HG02798 (cell line): ENCODE results near the gene DKK2.
"Not testable (repeated sequence)": the region's sequence is repeated elsewhere in the genome, so short reads cannot be mapped to it uniquely, and the experiment has no call there.

Source experiments
- ATAC-seq: cut with Tn5 transposase; IDR thresholded peaks from one replicate; pipeline ENCODE4 v1.9.1; 2021; ENCODE audit warnings: mild to moderate bottlenecking; ENCODE audit not compliant: unreplicated experiment, poor library complexity

Gene DKK2

GRCh38 chr4:106929248-106929647 lies 106.9 kb downstream of the DKK2 start:
- no peak for ATAC-seq

DNA sequence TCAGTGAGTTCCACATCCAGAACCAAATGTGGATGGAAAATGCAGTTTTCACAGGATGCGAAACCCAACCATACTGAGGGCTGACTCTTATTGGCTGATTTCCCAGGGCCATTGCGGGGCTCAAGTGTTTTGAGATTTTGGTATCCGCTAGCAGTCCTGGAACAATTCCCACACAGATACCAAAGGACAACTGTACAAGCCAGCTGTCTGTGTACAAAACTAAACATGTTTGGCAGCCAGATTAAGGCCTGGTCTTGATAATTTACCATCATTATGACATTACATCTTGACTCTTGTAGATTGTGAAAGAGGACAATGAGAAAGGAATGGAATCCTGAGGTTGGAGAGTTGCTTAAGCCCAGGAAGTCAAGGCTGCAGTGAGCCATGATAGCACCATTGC lies 121.9 kb downstream of the DKK2 start:
- no peak for ATAC-seq

DNA sequence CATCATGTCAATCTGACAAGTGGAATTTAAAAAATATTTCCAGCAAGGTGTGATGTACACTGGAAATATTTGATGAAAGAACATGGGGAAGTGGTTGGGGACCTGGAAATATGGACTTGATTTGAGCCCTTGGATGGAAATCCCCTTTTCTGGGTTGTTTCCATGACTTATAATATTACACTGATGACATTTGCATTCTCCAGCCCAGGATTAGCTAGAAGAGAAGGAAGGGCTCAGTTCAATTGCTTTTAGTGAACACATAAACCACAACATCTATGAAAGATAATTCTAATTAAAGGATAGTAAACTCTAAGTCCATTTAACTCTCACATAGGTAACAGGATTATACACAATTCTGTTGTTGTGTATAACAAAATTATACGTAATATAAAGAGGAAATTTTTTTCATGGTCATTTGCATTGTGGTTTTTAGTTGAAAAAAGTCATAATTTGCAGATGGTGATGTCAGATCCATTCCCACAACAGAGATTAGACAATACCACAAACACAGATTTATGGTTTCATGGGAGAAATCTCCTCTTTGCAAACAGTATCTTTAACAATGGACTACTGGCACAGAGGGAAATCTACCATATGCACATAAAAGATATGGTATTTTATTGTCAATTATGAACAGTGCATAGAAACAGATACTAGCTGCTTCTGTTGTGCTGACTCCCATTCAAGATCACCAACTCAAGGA lies 126.5 kb downstream of the DKK2 start:
- ATAC-seq = no peak

- ATAC-seq = not testable (repeated sequence)
Observed at GRCh38 chr4:106908049-106908448, 128.1 kb downstream of the DKK2 start.

DNA sequence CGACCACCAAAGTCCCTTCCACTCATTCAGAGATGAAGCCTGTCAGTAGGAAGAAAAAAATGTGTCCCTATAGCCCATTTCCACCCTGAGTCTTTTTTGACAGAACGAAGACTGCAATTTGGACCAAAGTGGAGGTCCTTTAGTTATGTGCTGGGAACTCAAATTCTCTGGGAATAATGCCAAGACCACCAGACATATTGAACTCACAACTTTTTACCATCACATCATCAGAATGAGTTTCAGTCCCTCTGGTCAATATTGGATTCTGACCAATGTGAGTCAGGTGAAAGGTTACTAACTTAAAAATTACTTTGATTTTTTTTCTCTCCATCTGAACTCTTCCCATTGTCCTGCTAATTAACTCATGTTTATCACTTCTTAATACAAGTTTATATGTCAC lies 128.9 kb downstream of the DKK2 start:
- no peak for ATAC-seq

GRCh38 chr4:106906728-106907127 lies 129.4 kb downstream of the DKK2 start:
- no peak for ATAC-seq

GRCh38 chr4:106898621-106899230 lies 137.4 kb downstream of the DKK2 start:
- peak; percentile 81 for ATAC-seq

GRCh38 chr4:106893903-106894302 lies 142.2 kb downstream of the DKK2 start:
- no peak for ATAC-seq

- no peak for ATAC-seq
Observed at GRCh38 chr4:106893395-106893881, 142.7 kb downstream of the DKK2 start.

DNA sequence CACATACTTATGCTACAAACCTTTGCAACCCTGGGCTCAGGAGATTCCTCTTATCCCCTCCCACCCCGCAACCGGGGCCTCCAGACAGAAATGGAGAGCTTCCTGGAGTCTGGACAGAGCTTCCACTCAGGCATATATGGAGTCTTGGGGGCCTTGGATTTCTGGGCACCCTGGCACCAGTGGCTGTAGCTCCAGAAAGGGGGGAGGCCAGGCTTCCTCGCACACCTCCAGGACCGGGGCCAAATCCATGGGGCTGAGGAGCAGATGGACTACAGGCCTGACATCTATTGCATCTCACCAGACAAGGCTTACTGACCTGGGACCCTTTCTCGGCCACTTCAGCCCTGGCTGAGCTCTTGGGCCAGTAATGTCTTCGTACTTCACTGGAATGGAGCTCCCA lies 143.3 kb downstream of the DKK2 start:
- no peak for ATAC-seq

- no peak for ATAC-seq
Observed at GRCh38 chr4:106875340-106875739, 160.8 kb downstream of the DKK2 start.
